ENCODE measurements around the gene LDHD. TPM values are rescaled to one million over a fixed set of nuclear protein-coding genes. Genes with fewer than 3 reads are reported as not detected.

The LDHD gene
- total RNA-seq, 5 donors from 2014 or later (not counting 1 experiment from before 2014, with no cell fraction given), result 0.13 to 0.47 (median 0.26) TPM; not detected in 2

- WGBS (ENCODE audit: insufficient coverage), result 63% methylated on average over 12 of the region's 15 CpGs
Measured at GRCh38 chr16:75097941-75098901, 18.4 kb downstream of the LDHD start.

GRCh38 chr16:75097191-75097761 lies 19.3 kb downstream of the LDHD start:
- ChIA-PET CTCF (interaction anchor here (0.8 to 2.0 kb wide), 3 partner anchors 14 kb away, joined by 4 to 12 read pairs (median 4); no protein-coding TSS in a partner anchor), POLR2A (interaction anchor here in 1 of 2 donors (0.6 kb wide), 1 partner anchor 11 kb away, joined by 4 read pairs; no protein-coding TSS in a partner anchor)
- Histone ChIP-seq H3K4me1 (ENCODE audit: control insufficient read depth in 1 of 2, extremely low read depth in 1 of 2, insufficient read depth in 2 of 2, low read length in 2 of 2) (peaks cover 16 to 40% of the 10 kb centered on the region in 2 experiments), H3K27me3 (replicated peaks in 1 of 2; ENCODE audit: control insufficient read depth in 2 of 2, extremely low read depth in 1 of 2, insufficient read depth in 2 of 2, low read length in 1 of 2) (no peaks in the 10 kb centered on the region), H3K4me3 (ENCODE audit: control insufficient read depth in 1 of 2, extremely low read depth in 1 of 2, low read length in 1 of 2) (no peak overlapping the region), H3K9me3 (no peaks in the 10 kb centered on the region), H3K36me3 (ENCODE audit: control insufficient read depth in 2 of 2, extremely low read depth in 1 of 2, insufficient read depth in 1 of 2, low read length in 1 of 2) (peaks cover 0 to 5% of the 10 kb centered on the region in 2 donors), H3K27ac (ENCODE audit: low read length) (peak overlapping the region; percentile 69)
- H3K4me1 Mint-ChIP-seq, result peaks cover 29 to 46% (median 45%) of the 10 kb centered on the region in 3 donors
- H3K36me3 Mint-ChIP-seq, result no peaks in the 10 kb centered on the region
- no peak for ATAC-seq (replicated peaks in 1 of 4)
- DNase-seq, result no peak
- no peak overlapping the region for H3K27ac Mint-ChIP-seq
- no peak overlapping the region for H3K4me3 Mint-ChIP-seq
- H3K9me3 Mint-ChIP-seq, result no peaks in the 10 kb centered on the region
- H3K27me3 Mint-ChIP-seq, result no peaks in the 10 kb centered on the region
- WGBS (ENCODE audit: insufficient coverage), result 100% methylated on average over 6 of the region's 10 CpGs

More at GRCh38 chr16:75097941-75098901, 18.4 kb downstream of the LDHD start:
- Histone ChIP-seq H3K36me3 (ENCODE audit: control insufficient read depth in 2 of 2, extremely low read depth in 1 of 2, insufficient read depth in 1 of 2, low read length in 1 of 2) (peaks cover 0 to 5% of the 10 kb centered on the region in 2 donors), H3K27ac (ENCODE audit: low read length) (peak overlapping the region; percentile 69), H3K9me3 (no peaks in the 10 kb centered on the region), H3K4me1 (ENCODE audit: control insufficient read depth in 1 of 2, extremely low read depth in 1 of 2, insufficient read depth in 2 of 2, low read length in 2 of 2) (peaks cover 16 to 40% of the 10 kb centered on the region in 2 experiments), H3K27me3 (replicated peaks in 1 of 2; ENCODE audit: control insufficient read depth in 2 of 2, extremely low read depth in 1 of 2, insufficient read depth in 2 of 2, low read length in 1 of 2) (no peaks in the 10 kb centered on the region), H3K4me3 (ENCODE audit: control insufficient read depth in 1 of 2, extremely low read depth in 1 of 2, low read length in 1 of 2) (no peak overlapping the region)
- no peaks in the 10 kb centered on the region for H3K9me3 Mint-ChIP-seq
- H3K27me3 Mint-ChIP-seq, result no peaks in the 10 kb centered on the region
- ChIA-PET CTCF (interaction anchor here (1.3 to 2.2 kb wide), 4 partner anchors 11 to 23 kb away, joined by 4 to 12 read pairs (median 10); no protein-coding TSS in a partner anchor), POLR2A (no interaction called here)
- peak overlapping the region in 1 of 3 donors; percentile 39 for H3K4me3 Mint-ChIP-seq
- H3K27ac Mint-ChIP-seq, result peak overlapping the region; percentile 88 to 92
- H3K36me3 Mint-ChIP-seq, result no peaks in the 10 kb centered on the region
- peaks cover 29 to 52% (median 45%) of the 10 kb centered on the region in 3 donors for H3K4me1 Mint-ChIP-seq
- peak; percentile 71 to 95 (median 78) for ATAC-seq (replicated peaks in 1 of 4)
- peak in 34 of 35 experiments; percentile 40 to 85 (median 65) for DNase-seq

- no peaks in the 10 kb centered on the region for H3K36me3 Mint-ChIP-seq
- H3K4me3 ChIP-seq (ENCODE audit: control insufficient read depth in 1 of 2, extremely low read depth in 1 of 2, low read length in 1 of 2), result no peak overlapping the region
- no peak overlapping the region for H3K27ac ChIP-seq (ENCODE audit: low read length)
- CTCF ChIA-PET, result interaction anchor here (0.8 to 1.3 kb wide), 2 partner anchors 15 kb away, joined by 4 read pairs; no protein-coding TSS in a partner anchor
- DNase-seq, result no peak
- peak overlapping the region; percentile 39 to 73 for H3K27ac Mint-ChIP-seq
- H3K4me1 ChIP-seq (ENCODE audit: control insufficient read depth in 1 of 2, extremely low read depth in 1 of 2, insufficient read depth in 2 of 2, low read length in 2 of 2), result peaks cover 16 to 40% of the 10 kb centered on the region in 2 experiments
- no peaks in the 10 kb centered on the region for H3K9me3 Mint-ChIP-seq
- no peak overlapping the region for H3K4me3 Mint-ChIP-seq
- no peaks in the 10 kb centered on the region for H3K27me3 Mint-ChIP-seq
- peaks cover 29 to 42% (median 42%) of the 10 kb centered on the region in 3 donors for H3K4me1 Mint-ChIP-seq
- 75% methylated on average over 1 of the region's 6 CpGs for WGBS (ENCODE audit: insufficient coverage)
- no peaks in the 10 kb centered on the region for H3K9me3 ChIP-seq
- ATAC-seq (replicated peaks in 1 of 4), result no peak
- peaks cover 0 to 5% of the 10 kb centered on the region in 2 donors for H3K36me3 ChIP-seq (ENCODE audit: control insufficient read depth in 2 of 2, extremely low read depth in 1 of 2, insufficient read depth in 1 of 2, low read length in 1 of 2)
- H3K27me3 ChIP-seq (replicated peaks in 1 of 2; ENCODE audit: control insufficient read depth in 2 of 2, extremely low read depth in 1 of 2, insufficient read depth in 2 of 2, low read length in 1 of 2), result no peaks in the 10 kb centered on the region
- POLR2A ChIA-PET, result no interaction called here
Measured at GRCh38 chr16:75096656-75097055, 19.9 kb downstream of the LDHD start.

- no peak overlapping the region for H3K4me3 Mint-ChIP-seq
- POLR2A ChIA-PET, result no interaction called here
Measured at GRCh38 chr16:75095204-75095621, 21.4 kb downstream of the LDHD start.

GRCh38 chr16:75093598-75094540 lies 22.7 kb downstream of the LDHD start:
- DNase-seq (no peak), ATAC-seq (replicated peaks in 1 of 4) (no peak)
- H3K27ac ChIP-seq (ENCODE audit: low read length), result no peak overlapping the region
- H3K36me3 ChIP-seq (ENCODE audit: control insufficient read depth in 2 of 2, extremely low read depth in 1 of 2, insufficient read depth in 1 of 2, low read length in 1 of 2), result peaks cover 0 to 5% of the 10 kb centered on the region in 2 donors
- Mint-ChIP-seq H3K9me3 (no peaks in the 10 kb centered on the region), H3K27me3 (no peaks in the 10 kb centered on the region), H3K36me3 (no peaks in the 10 kb centered on the region), H3K27ac (no peak overlapping the region), H3K4me1 (peaks cover 11 to 21% (median 17%) of the 10 kb centered on the region in 3 donors), H3K4me3 (no peak overlapping the region)
- no peaks in the 10 kb centered on the region for H3K9me3 ChIP-seq
- CTCF ChIA-PET, result no interaction called here
- H3K27me3 ChIP-seq (replicated peaks in 1 of 2; ENCODE audit: control insufficient read depth in 2 of 2, extremely low read depth in 1 of 2, insufficient read depth in 2 of 2, low read length in 1 of 2), result no peaks in the 10 kb centered on the region
- POLR2A ChIA-PET, result no interaction called here
- no peak overlapping the region for H3K4me3 ChIP-seq (ENCODE audit: control insufficient read depth in 1 of 2, extremely low read depth in 1 of 2, low read length in 1 of 2)
- H3K4me1 ChIP-seq (ENCODE audit: control insufficient read depth in 1 of 2, extremely low read depth in 1 of 2, insufficient read depth in 2 of 2, low read length in 2 of 2), result peaks cover 3 to 18% of the 10 kb centered on the region in 2 experiments
- 97% methylated on average over 13 of the region's 23 CpGs for WGBS (ENCODE audit: insufficient coverage)

More at GRCh38 chr16:75095204-75095621, 21.4 kb downstream of the LDHD start:
- Mint-ChIP-seq H3K27ac (no peak overlapping the region), H3K36me3 (no peaks in the 10 kb centered on the region), H3K4me1 (peaks cover 25 to 31% (median 30%) of the 10 kb centered on the region in 3 donors), H3K9me3 (no peaks in the 10 kb centered on the region), H3K27me3 (no peaks in the 10 kb centered on the region)
- H3K4me3 ChIP-seq (ENCODE audit: control insufficient read depth in 1 of 2, extremely low read depth in 1 of 2, low read length in 1 of 2), result no peak overlapping the region
- H3K9me3 ChIP-seq, result no peaks in the 10 kb centered on the region
- peaks cover 0 to 5% of the 10 kb centered on the region in 2 donors for H3K36me3 ChIP-seq (ENCODE audit: control insufficient read depth in 2 of 2, extremely low read depth in 1 of 2, insufficient read depth in 1 of 2, low read length in 1 of 2)
- CTCF ChIA-PET, result no interaction called here
- DNase-seq (no peak), ATAC-seq (replicated peaks in 1 of 4) (no peak)
- no peaks in the 10 kb centered on the region for H3K27me3 ChIP-seq (replicated peaks in 1 of 2; ENCODE audit: control insufficient read depth in 2 of 2, extremely low read depth in 1 of 2, insufficient read depth in 2 of 2, low read length in 1 of 2)
- WGBS (ENCODE audit: insufficient coverage), result 93% methylated on average over 11 of the region's 14 CpGs
- H3K27ac ChIP-seq (ENCODE audit: low read length), result no peak overlapping the region
- peaks cover 13 to 32% of the 10 kb centered on the region in 2 experiments for H3K4me1 ChIP-seq (ENCODE audit: control insufficient read depth in 1 of 2, extremely low read depth in 1 of 2, insufficient read depth in 2 of 2, low read length in 2 of 2)
